GM19468 (cell line): ENCODE data around the gene TERB1.

Experiments used
- ATAC-seq: cut with Tn5 transposase; IDR thresholded peaks from one replicate; pipeline ENCODE4 v1.9.1; 2021; ENCODE audit warnings: mild to moderate bottlenecking, moderate library complexity, moderate number of reproducible peaks; ENCODE audit not compliant: unreplicated experiment; ENCODE audit errors: extremely low read depth

Gene TERB1

GRCh38 chr16:66751303-66751991 lies 49.9 kb downstream of the TERB1 start, which contains the start of gene DYNC1LI2:
DYNC1LI2 (minus strand) TSS chr16:66751609; CDS start chr16:66751591, 18 bp downstream.
- ATAC-seq = peak; percentile 63

DNA sequence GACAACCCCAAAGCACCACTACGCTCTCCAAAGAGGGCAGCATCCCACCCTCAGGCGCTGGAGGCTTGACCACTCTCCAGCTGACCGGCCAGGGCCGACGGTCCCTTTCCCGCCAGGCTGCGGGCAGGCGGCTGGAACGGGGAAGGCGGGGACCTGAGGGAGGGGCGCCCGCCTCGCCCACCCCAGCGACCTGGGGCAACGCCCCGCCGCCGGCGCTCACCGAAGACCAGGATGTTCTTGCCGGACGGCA lies 50.4 kb downstream of the TERB1 start:
- ATAC-seq = no peak

GRCh38 chr16:66750279-66751052 lies 50.9 kb downstream of the TERB1 start:
- no peak for ATAC-seq

GRCh38 chr16:66746682-66747081 lies 54.7 kb downstream of the TERB1 start:
- ATAC-seq = no peak

DNA sequence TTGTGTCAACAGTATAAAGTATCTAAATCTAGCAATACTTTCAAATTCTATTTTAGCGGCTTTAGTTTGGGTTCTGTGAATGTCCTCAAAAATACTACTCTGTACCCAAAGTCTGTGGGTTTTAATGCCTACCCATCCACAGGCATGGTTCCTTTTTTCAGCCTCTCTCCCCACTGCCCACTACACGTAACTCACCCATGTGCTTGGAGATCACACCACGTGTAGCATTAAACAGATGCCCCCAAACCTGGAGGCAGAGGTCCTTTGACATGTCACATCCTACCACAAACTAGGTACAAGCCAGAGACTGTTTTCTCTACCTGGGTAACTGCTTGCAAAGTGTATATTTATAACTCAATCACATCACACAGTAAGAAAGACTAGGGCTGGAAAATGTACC lies 55.3 kb downstream of the TERB1 start:
- ATAC-seq = no peak

DNA sequence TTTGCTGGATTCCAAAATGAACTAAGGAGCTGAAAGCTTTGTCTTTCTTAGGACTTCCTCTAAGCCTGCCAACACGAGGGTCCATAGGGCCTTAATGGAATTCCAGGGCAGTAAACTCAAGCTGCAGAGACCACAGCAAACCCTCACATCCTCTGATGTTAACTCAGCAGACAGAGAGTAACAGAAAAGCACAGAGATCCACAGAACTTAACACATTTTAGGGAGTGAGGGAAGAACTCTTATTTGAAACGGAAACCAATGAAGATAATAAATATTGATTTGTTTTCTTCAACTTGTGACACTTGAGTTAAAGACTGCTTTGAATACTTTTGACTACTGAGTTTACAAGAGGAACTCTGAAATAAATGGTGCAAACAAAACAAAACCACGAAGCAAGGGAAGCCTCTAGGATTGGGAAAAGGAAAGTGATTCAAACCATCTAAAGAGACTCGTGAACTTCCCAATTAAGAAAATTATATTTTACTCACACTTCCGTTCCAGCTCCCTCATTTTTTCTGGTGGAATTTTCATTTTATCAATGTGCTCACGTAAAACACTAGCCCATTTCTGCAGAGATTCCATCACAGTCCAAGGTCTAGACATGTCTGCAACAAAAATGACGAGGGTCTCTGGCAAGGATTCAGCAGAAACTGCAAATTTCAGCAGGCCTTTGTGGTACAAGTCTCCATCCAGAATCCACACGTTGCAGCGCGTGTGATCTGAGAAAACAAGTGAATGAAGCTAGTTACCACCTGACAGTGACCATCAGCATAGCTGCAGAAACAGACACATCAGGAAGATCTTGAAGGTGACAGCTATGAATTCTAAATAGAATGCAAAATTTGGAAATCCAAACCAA lies 59.2 kb downstream of the TERB1 start:
- no peak for ATAC-seq

GRCh38 chr16:66741169-66741900 lies 60.0 kb downstream of the TERB1 start:
- ATAC-seq = no peak

DNA sequence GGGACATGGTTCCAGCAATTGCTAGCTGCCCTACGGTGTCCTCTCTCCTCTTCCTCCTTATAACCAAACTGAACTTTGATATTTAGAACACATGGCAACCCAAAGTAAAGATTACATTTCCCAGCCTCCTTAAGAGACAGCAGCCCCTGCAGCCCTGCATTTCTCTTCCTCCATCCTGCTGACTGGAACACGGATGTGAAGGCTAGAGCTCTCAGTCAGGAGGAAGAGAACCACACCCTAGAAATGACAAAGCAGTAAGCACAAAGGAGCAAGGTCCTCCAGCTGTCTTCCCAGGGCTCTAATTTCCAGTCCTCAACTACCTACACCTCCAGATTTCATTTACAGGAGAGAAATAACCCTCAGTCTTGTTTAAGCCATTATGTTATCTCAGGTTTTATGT lies 60.9 kb downstream of the TERB1 start:
- no peak for ATAC-seq

- no peak for ATAC-seq
These were observed 61.4 kb downstream of the TERB1 start for GRCh38 chr16:66740010-66740409.

DNA sequence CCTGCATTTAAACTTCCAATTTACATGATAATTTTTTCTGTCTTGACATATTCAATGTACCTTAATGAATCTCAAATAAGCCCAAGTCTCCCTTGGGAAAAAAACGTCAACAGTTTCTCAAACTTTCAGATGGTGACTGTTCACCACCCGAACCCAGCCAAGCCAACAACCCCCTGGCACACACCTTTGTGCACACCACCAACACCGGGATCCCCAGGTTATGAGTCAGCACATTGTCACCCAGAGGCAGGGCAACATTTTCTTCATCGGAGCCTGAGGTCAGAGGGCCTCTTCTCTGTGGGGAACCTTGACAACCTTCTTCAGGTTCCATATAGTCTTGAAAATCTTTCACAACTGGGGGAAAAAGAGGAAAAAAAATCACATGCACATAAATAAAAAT lies 65.5 kb downstream of the TERB1 start:
- ATAC-seq = no peak

DNA sequence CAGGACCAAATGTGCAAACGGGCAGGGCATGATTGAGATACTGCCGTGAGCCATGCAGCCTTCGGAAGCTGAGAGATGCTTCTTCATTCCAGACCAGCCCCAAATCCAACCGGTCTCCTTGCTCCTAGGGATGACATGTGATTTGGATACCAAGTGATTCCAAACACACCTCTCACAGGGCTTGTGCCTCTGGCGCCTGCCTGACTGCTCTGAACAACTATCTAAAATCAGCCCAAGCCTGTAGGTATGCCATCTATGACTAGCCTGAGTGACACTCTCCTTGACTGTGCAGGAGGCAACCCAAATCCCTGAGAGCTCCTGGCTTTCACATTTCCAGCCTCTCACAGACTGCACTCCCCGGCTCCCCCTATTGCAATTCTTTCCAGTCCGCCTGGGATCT lies 70.3 kb downstream of the TERB1 start:
- no peak for ATAC-seq

- ATAC-seq = no peak
These were observed 72.6 kb downstream of the TERB1 start for GRCh38 chr16:66728804-66729203.

GRCh38 chr16:66728117-66728787 lies 73.1 kb downstream of the TERB1 start:
- ATAC-seq = no peak

- no peak for ATAC-seq
These were observed 80.6 kb downstream of the TERB1 start for GRCh38 chr16:66720766-66721165.

DNA sequence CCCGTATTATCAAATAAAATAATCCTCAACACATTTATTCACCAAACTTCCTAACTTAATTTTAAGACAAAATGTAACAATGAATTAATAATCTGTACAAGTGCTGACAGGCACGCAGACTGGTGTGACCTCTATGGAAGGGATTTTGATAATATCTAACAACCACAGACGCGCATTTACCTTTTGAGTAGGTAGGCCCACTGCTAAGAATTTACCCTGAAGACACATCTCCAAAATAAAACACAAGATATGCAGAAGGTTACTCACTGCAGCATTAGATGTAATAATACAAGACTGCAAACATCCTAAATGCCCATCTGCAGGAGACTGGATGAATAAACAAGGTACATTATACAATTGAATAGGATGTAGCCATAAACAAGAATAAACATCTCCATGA lies 82.1 kb downstream of the TERB1 start:
- no peak for ATAC-seq

GRCh38 chr16:66717776-66718175 lies 83.6 kb downstream of the TERB1 start:
- no peak for ATAC-seq

GRCh38 chr16:66717112-66717675 lies 84.2 kb downstream of the TERB1 start:
- no peak for ATAC-seq

- ATAC-seq = no peak
These were observed 86.6 kb downstream of the TERB1 start for GRCh38 chr16:66714654-66715307.

DNA sequence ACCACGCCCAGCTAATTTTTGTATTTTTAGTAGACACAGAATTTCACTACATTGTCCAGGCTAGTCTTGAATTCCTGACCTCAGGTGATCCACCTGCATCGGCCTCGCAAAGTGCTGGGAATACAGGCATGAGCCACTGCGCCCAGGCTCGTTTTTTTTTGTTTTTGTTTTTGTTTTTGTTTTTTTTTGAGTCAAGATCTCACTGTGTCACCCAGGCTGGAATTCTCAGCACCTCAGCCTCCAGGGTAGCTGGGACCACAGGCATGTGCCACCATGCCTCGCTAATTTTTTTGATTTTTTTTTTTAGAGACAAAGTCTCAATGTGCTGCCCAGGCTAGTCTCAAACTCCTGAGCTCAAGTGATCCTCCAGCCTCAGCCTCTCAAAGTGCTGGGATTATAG lies 87.3 kb downstream of the TERB1 start:
- ATAC-seq = no peak
